HEK293 (cell line): ENCODE measurements around the gene DNAAF5.

Experiments
- CTCF ChIA-PET: fragments of 350-600 bp; formaldehyde crosslinking; extraction: SDS; loops from one replicate; lab custom pipeline; 2021; ENCODE audit warnings: antibody characterized with exemption; lab: Yijun Ruan, JAX
- POLR2A ChIA-PET: fragments of 300-600 bp; formaldehyde crosslinking; extraction: SDS; loops from one replicate; lab custom pipeline; 2020; ENCODE audit warnings: antibody characterized with exemption, inconsistent platforms; lab: Yijun Ruan, JAX
- H3K27ac ChIP-seq: fragments of 200-500 bp; sonication (Bioruptor generic); 2 replicates; pipeline ENCODE4 v1.5.1; 2014; ENCODE audit warnings: low read depth, low read length, control low read depth, inconsistent platforms; ENCODE audit errors: extremely low read depth
- H3K36me3 ChIP-seq, 2 experiments: fragments of 200-500 bp in 1 of 2; sonication (Bioruptor generic) in 1 of 2; 1 replicate in 1 of 2; 2 replicates in 1 of 2; pipeline ENCODE4 v1.5.1; 2014 to 2017; ENCODE audit warnings: inconsistent platforms in 2 of 2, low read length in 2 of 2; ENCODE audit not compliant: control insufficient read depth in 2 of 2, insufficient read depth in 1 of 2
- H3K4me1 ChIP-seq: fragments of 200-500 bp; sonication (Bioruptor generic); 2 replicates; pipeline ENCODE4 v1.5.1; 2014; ENCODE audit warnings: mild to moderate bottlenecking, low read length, inconsistent platforms; ENCODE audit not compliant: control insufficient read depth, insufficient read depth
- H3K4me3 ChIP-seq: 2 replicates; pipeline ENCODE4 v1.5.1; 2011; ENCODE audit warnings: low read depth, mild to moderate bottlenecking, control low read depth, low read length, moderate library complexity
- H3K9me3 ChIP-seq: fragments of 200-500 bp; sonication (Bioruptor generic); 2 replicates; pipeline ENCODE4 v1.5.1; 2014; ENCODE audit warnings: low read depth, low read length, inconsistent platforms; ENCODE audit not compliant: control insufficient read depth, insufficient read depth
- GLIS1 ChIP-seq: fragments of 450-650 bp; formaldehyde crosslinking; IDR thresholded peaks from 2 replicates; pipeline ENCODE4 v1.5.1; 2016; ENCODE audit warnings: missing biosample characterization, missing genetic modification characterization
- HOXC10 ChIP-seq: sonication (generic); formaldehyde crosslinking; IDR thresholded peaks from 2 replicates; pipeline ENCODE4 v1.8.1; 2023; ENCODE audit warnings: mild to moderate bottlenecking, missing genetic modification reagents
- PRDM2 ChIP-seq: fragments of 450-650 bp; formaldehyde crosslinking; IDR thresholded peaks from 2 replicates; pipeline ENCODE4 v1.5.1; 2016; ENCODE audit warnings: missing biosample characterization, missing genetic modification characterization, borderline replicate concordance
- SALL2 ChIP-seq: fragments of 450-650 bp; formaldehyde crosslinking; IDR thresholded peaks from 2 replicates; pipeline ENCODE4 v1.5.0; 2017; ENCODE audit warnings: missing biosample characterization, mild to moderate bottlenecking, missing genetic modification characterization, borderline replicate concordance
- TRIM28 ChIP-seq: IDR thresholded peaks from 2 replicates; pipeline ENCODE4 v1.6.1; 2011; ENCODE audit warnings: low read length, control low read depth, borderline replicate concordance
- ZNF23 ChIP-seq: fragments of 450-650 bp; formaldehyde crosslinking; IDR thresholded peaks from 2 replicates; pipeline ENCODE4 v1.5.1; 2016; ENCODE audit warnings: missing biosample characterization, missing genetic modification characterization, borderline replicate concordance
- ZNF248 ChIP-seq: fragments of 450-650 bp; formaldehyde crosslinking; IDR thresholded peaks from 2 replicates; pipeline ENCODE4 v1.5.1; 2017; ENCODE audit warnings: missing biosample characterization, missing genetic modification characterization
- ZNF280D ChIP-seq: fragments of 450-650 bp; formaldehyde crosslinking; IDR thresholded peaks from 2 replicates; pipeline ENCODE4 v1.5.1; 2016; ENCODE audit warnings: missing biosample characterization, missing genetic modification characterization
- ZNF292 ChIP-seq: fragments of 450-650 bp; formaldehyde crosslinking; IDR thresholded peaks from 2 replicates; pipeline ENCODE4 v1.5.1; 2016; ENCODE audit warnings: low read depth, missing biosample characterization, missing genetic modification characterization, borderline replicate concordance
- ZNF529 ChIP-seq: fragments of 450-650 bp; formaldehyde crosslinking; IDR thresholded peaks from 2 replicates; pipeline ENCODE4 v1.5.1; 2017; ENCODE audit warnings: missing genetic modification characterization, missing biosample characterization; ENCODE audit not compliant: insufficient replicate concordance
- ZNF664 ChIP-seq: fragments of 450-650 bp; formaldehyde crosslinking; IDR thresholded peaks from 2 replicates; pipeline ENCODE4 v1.5.1; 2016; ENCODE audit warnings: missing biosample characterization, missing genetic modification characterization
- ZNF670 ChIP-seq: fragments of 450-650 bp; formaldehyde crosslinking; IDR thresholded peaks from 2 replicates; pipeline ENCODE4 v1.5.1; 2016; ENCODE audit warnings: missing biosample characterization, missing genetic modification characterization, low read depth
- ZNF785 ChIP-seq: fragments of 450-650 bp; formaldehyde crosslinking; IDR thresholded peaks from 2 replicates; pipeline ENCODE4 v1.5.1; 2016; ENCODE audit warnings: missing biosample characterization, missing genetic modification characterization
- ZNF843 ChIP-seq: fragments of 450-650 bp; formaldehyde crosslinking; IDR thresholded peaks from 2 replicates; pipeline ENCODE4 v1.5.1; 2016; ENCODE audit warnings: missing biosample characterization, missing genetic modification characterization
- TF ChIP-seq, protein P1 (sequence below): fragments of 450-650 bp; formaldehyde crosslinking; IDR thresholded peaks from 2 replicates; pipeline ENCODE4 v1.5.1; 2016; ENCODE audit warnings: missing biosample characterization, missing genetic modification characterization, low read depth
- TF ChIP-seq, protein P2 (sequence below): fragments of 450-650 bp; formaldehyde crosslinking; IDR thresholded peaks from 2 replicates; pipeline ENCODE4 v1.5.1; 2016; ENCODE audit warnings: missing biosample characterization, missing genetic modification characterization
- TF ChIP-seq, protein P3 (sequence below): fragments of 450-650 bp; formaldehyde crosslinking; IDR thresholded peaks from 2 replicates; pipeline ENCODE4 v1.5.1; 2017; ENCODE audit warnings: missing biosample characterization, missing genetic modification characterization

Gene DNAAF5

GRCh38 chr7:787332-788240, 61.1 kb downstream of the DNAAF5 start (continued):
- TF ChIP-seq, protein P1, sequence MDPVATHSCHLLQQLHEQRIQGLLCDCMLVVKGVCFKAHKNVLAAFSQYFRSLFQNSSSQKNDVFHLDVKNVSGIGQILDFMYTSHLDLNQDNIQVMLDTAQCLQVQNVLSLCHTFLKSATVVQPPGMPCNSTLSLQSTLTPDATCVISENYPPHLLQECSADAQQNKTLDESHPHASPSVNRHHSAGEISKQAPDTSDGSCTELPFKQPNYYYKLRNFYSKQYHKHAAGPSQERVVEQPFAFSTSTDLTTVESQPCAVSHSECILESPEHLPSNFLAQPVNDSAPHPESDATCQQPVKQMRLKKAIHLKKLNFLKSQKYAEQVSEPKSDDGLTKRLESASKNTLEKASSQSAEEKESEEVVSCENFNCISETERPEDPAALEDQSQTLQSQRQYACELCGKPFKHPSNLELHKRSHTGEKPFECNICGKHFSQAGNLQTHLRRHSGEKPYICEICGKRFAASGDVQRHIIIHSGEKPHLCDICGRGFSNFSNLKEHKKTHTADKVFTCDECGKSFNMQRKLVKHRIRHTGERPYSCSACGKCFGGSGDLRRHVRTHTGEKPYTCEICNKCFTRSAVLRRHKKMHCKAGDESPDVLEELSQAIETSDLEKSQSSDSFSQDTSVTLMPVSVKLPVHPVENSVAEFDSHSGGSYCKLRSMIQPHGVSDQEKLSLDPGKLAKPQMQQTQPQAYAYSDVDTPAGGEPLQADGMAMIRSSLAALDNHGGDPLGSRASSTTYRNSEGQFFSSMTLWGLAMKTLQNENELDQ (tag by site-specific recombination) = no peak
- TF ChIP-seq ZNF843 (tag by site-specific recombination) (no peak), TRIM28 (no peak), ZNF670 (tag by site-specific recombination) (no peak)
- TF ChIP-seq, protein P2, sequence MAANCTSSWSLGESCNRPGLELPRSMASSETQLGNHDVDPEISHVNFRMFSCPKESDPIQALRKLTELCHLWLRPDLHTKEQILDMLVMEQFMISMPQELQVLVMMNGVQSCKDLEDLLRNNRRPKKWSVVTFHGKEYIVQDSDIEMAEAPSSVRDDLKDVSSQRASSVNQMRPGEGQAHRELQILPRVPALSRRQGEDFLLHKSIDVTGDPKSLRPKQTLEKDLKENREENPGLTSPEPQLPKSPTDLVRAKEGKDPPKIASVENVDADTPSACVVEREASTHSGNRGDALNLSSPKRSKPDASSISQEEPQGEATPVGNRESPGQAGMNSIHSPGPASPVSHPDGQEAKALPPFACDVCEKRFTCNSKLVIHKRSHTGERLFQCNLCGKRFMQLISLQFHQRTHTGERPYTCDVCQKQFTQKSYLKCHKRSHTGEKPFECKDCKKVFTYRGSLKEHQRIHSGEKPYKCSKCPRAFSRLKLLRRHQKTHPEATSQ (tag by site-specific recombination) = no peak
- TF ChIP-seq, protein P3, sequence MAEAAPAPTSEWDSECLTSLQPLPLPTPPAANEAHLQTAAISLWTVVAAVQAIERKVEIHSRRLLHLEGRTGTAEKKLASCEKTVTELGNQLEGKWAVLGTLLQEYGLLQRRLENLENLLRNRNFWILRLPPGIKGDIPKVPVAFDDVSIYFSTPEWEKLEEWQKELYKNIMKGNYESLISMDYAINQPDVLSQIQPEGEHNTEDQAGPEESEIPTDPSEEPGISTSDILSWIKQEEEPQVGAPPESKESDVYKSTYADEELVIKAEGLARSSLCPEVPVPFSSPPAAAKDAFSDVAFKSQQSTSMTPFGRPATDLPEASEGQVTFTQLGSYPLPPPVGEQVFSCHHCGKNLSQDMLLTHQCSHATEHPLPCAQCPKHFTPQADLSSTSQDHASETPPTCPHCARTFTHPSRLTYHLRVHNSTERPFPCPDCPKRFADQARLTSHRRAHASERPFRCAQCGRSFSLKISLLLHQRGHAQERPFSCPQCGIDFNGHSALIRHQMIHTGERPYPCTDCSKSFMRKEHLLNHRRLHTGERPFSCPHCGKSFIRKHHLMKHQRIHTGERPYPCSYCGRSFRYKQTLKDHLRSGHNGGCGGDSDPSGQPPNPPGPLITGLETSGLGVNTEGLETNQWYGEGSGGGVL (tag by site-specific recombination) = no peak

DNA sequence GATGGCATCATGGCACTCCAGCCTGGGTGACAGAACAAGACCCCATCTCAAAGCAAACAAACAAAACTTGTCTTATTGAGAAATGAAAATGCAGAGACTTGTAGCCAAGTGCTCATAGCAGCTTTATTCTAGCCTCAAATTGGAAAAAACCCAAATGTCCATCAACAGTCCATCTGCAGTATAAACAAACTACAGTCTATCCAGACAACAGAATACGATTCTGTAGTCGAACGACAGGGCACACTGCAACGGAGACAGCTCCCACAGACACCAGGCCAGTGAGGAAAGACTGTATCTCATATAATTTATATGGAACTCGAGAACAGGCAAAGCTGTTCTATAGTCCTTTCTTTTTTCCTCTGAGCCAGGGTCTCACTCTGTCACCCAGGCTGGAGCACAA, 65.0 kb downstream of the DNAAF5 start:
- Histone ChIP-seq H3K27ac (no peak overlapping the region), H3K4me1 (no peaks in the 10 kb centered on the region), H3K4me3 (no peak overlapping the region), H3K36me3 (peaks cover 0 to 10% of the 10 kb centered on the region in 2 experiments), H3K9me3 (no peaks in the 10 kb centered on the region)
- ChIA-PET POLR2A (no interaction called here), CTCF (interaction anchor here (0.6 to 1.0 kb wide), 3 partner anchors 17 to 81 kb away, joined by 3 to 5 read pairs (median 3); no protein-coding TSS in a partner anchor)
- no peak for TF ChIP-seq GLIS1 (tag by site-specific recombination)
- no peak for TF ChIP-seq ZNF664 (tag by site-specific recombination)
- TF ChIP-seq PRDM2 (tag by site-specific recombination) = no peak
- no peak for TF ChIP-seq ZNF843 (tag by site-specific recombination)
- no peak for TF ChIP-seq SALL2 (tag by site-specific recombination)
- TF ChIP-seq, protein P2 (tag by site-specific recombination) = no peak
- no peak for TF ChIP-seq ZNF23 (tag by site-specific recombination)
- TF ChIP-seq ZNF248 (tag by site-specific recombination) = no peak
- TF ChIP-seq ZNF292 (tag by site-specific recombination) = no peak
- TF ChIP-seq ZNF280D (tag by site-specific recombination) = no peak
- no peak for TF ChIP-seq HOXC10 (CRISPR knock-in tag)
- TF ChIP-seq TRIM28 = no peak
- no peak for TF ChIP-seq ZNF529 (tag by site-specific recombination)
- no peak for TF ChIP-seq ZNF785 (tag by site-specific recombination)
